Measurements from ENCODE around the gene PLD4.

- TF ChIP-seq, protein P1, sequence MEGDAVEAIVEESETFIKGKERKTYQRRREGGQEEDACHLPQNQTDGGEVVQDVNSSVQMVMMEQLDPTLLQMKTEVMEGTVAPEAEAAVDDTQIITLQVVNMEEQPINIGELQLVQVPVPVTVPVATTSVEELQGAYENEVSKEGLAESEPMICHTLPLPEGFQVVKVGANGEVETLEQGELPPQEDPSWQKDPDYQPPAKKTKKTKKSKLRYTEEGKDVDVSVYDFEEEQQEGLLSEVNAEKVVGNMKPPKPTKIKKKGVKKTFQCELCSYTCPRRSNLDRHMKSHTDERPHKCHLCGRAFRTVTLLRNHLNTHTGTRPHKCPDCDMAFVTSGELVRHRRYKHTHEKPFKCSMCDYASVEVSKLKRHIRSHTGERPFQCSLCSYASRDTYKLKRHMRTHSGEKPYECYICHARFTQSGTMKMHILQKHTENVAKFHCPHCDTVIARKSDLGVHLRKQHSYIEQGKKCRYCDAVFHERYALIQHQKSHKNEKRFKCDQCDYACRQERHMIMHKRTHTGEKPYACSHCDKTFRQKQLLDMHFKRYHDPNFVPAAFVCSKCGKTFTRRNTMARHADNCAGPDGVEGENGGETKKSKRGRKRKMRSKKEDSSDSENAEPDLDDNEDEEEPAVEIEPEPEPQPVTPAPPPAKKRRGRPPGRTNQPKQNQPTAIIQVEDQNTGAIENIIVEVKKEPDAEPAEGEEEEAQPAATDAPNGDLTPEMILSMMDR (IDR thresholded peaks at IDR 0.05) = no peak
- no peak for TF ChIP-seq POLR2AphosphoS5 (IDR thresholded peaks at IDR 0.05)
Measured at GRCh38 chr14:104966981-104967385, 42.3 kb downstream of the PLD4 start.

Data from gastroesophageal sphincter (tissue), 3 donors.